Activated naive CD4-positive, alpha-beta T cell treated with anti-CD3 and anti-CD28 coated beads for 36 hours (primary cell): Measurements from ENCODE around the gene AKT3. TPM values are rescaled to one million over a fixed set of nuclear protein-coding genes. Genes with fewer than 3 reads are reported as not detected.

Experiments used
- CTCF ChIA-PET: fragments of 350-600 bp; sonication (Branson Sonifier 250); formaldehyde crosslinking; loops from one replicate; lab custom pipeline; 2021; ENCODE audit warnings: antibody characterized with exemption; lab: Charles Lee
- DNase-seq: peaks from one replicate; pipeline ENCODE4 v3.0.0-alpha.2; 2020
- H3K27ac Mint-ChIP-seq: one replicate; pipeline ENCODE4 v1.8.0; 2021; ENCODE audit warnings: mild to moderate bottlenecking, mixed read lengths
- H3K27me3 Mint-ChIP-seq: one replicate; pipeline ENCODE4 v1.8.0; 2021; ENCODE audit warnings: low read depth, mixed read lengths
- H3K36me3 Mint-ChIP-seq: one replicate; pipeline ENCODE4 v1.8.0; 2021; ENCODE audit warnings: low read depth, mixed read lengths
- H3K4me1 Mint-ChIP-seq: one replicate; pipeline ENCODE4 v1.8.0; 2021; ENCODE audit warnings: low read depth, mixed read lengths
- H3K4me3 Mint-ChIP-seq: one replicate; pipeline ENCODE4 v1.8.0; 2021; ENCODE audit warnings: mild to moderate bottlenecking, moderate library complexity, mixed read lengths
- H3K9me3 Mint-ChIP-seq: one replicate; pipeline ENCODE4 v1.8.0; 2021; ENCODE audit warnings: mixed read lengths
- intact Hi-C: fragments of 100-400 bp; cut with micrococcal nuclease; formaldehyde crosslinking; loops from one replicate; pipeline ENCODE4 v1.15.1; 2023
- total RNA-seq, 2 experiments: library from RNA; stranded (reverse); gene quantifications; one replicate each; pipeline ENCODE4 v1.2.3, GENCODE V29; 2021

AKT3 gene
- total RNA-seq, 2 experiments from 2014 or later: 19.1 to 21.5 TPM

DNA sequence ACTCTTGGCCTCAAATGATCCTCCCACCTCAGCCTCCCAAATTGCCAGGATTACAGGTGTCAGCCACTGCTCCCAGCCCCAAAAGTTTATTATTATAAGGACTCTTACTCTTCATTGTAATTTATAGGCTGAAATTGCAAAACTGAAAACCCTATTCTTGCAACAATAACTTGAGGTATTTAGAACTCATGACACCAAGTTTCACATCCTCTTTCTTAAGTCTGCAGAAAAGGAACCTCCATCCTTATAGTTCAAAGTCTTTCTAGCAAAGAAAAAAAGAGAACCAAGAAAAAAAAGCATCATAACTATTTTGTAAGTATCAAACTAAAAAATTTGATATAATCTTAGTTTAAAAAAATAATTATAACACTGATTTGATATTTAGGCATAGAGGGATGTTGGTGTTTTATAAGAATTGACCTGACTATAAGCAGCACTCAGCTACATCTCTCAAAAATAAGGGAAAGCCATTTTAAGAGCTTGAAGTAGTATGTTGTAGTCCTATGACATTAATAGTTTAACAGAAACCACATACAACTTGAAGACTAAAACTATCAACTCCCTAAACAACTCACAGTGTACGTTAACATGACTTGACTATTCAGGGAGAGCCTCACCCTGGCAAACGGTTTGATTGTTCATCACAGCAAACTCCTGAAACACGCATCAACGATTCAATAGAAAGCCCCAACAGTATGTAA is 122.4 kb downstream of the AKT3 start:
- CTCF ChIA-PET: no interaction called here
- Mint-ChIP-seq H3K36me3 (peaks cover 7% of the 10 kb centered on the region), H3K4me3 (no peak overlapping the region), H3K9me3 (no peaks in the 10 kb centered on the region), H3K27me3 (no peaks in the 10 kb centered on the region), H3K4me1 (peaks cover 30% of the 10 kb centered on the region), H3K27ac (no peak overlapping the region)
- intact Hi-C loops: no loop called here
- no peak for DNase-seq

DNA sequence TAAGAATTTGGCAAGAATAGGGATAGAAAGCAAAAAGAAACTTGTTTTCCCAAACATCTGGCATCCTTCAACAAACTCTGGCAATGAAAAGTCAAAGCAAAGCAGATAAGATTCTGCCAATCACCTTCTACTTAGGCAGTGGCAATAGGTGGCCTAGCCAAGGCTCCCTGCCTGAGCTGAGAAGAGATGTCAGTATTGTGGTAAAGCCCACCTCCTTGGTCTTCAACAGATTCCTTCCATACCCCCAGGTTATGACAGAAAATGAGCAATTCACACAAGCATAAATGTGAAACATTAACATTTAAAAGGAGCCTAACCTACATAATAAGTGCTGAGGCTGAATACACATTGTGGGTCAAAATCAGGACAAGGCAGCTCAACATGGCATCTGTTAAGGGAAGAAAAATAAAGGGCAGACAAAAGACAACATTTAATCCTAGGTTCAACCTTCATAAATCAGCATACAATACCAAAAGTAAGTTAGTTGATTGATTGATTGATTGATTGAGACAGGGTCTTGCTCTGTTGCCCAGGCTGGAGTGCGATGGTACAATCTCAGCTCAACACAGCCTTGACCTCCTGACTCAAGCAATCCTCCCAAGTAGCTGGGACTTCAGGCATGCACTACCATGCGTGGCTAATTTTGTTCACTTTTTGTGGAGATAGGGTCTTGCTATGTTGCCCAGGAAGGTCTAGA is 123.1 kb downstream of the AKT3 start:
- Mint-ChIP-seq H3K27ac (no peak overlapping the region), H3K36me3 (peaks cover 7% of the 10 kb centered on the region), H3K9me3 (no peaks in the 10 kb centered on the region), H3K4me3 (no peak overlapping the region), H3K4me1 (peaks cover 34% of the 10 kb centered on the region), H3K27me3 (no peaks in the 10 kb centered on the region)
- intact Hi-C loops: no loop called here
- CTCF ChIA-PET: no interaction called here
- no peak for DNase-seq

DNA sequence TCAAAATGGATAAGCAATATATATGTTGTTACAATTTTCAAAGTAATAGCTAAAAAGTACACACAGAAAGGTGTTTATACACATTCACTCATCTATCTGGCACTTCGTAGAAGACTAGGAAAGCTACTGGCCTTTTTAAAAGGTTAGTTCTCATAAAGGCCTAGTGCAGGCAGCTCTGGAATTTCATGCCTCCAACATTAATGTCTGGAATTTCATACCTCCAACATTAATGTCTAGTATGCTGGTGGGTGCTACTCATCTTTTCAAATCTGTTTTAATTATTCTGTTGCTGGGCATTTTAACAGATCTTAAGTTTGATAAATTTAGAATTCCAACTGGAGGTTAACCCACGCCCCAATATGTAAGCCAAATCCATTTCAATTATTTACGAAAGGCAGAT is 124.2 kb downstream of the AKT3 start:
- no peaks in the 10 kb centered on the region for H3K27me3 Mint-ChIP-seq
- intact Hi-C loops: no loop called here
- no peak overlapping the region for H3K4me3 Mint-ChIP-seq
- CTCF ChIA-PET: interaction anchor here (1.2 kb wide), 1 partner anchor 22 kb away, joined by 4 read pairs; no protein-coding TSS in a partner anchor
- H3K9me3 Mint-ChIP-seq: no peaks in the 10 kb centered on the region
- H3K36me3 Mint-ChIP-seq: peaks cover 7% of the 10 kb centered on the region
- no peak overlapping the region for H3K27ac Mint-ChIP-seq
- no peak for DNase-seq
- peaks cover 36% of the 10 kb centered on the region for H3K4me1 Mint-ChIP-seq

DNA sequence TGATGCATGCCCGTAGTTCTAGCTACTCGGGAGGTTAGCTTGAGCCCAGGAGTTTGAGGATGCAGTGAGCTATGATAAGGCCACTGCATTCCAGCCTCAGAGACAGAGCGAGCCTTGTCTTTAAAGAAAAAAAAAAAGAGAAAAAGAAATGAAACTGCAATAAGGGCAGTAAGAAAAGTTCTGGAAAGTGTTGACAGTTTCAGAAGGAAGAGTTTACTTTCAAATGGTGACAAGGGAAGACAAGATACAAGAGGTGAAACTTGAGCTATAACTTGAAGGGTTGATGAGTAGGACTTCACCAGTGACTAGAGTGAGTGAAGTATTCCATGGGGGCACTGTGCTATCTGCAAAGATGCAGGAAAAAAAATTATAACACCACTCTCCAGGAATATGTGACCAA is 125.0 kb downstream of the AKT3 start:
- CTCF ChIA-PET: interaction anchor here (0.6 to 1.2 kb wide), 4 partner anchors 23 to 570 kb away, joined by 3 to 6 read pairs (median 4); no protein-coding TSS in a partner anchor
- Mint-ChIP-seq H3K36me3 (peaks cover 4% of the 10 kb centered on the region), H3K4me1 (peaks cover 34% of the 10 kb centered on the region), H3K4me3 (no peak overlapping the region), H3K9me3 (no peaks in the 10 kb centered on the region), H3K27me3 (no peaks in the 10 kb centered on the region), H3K27ac (no peak overlapping the region)
- DNase-seq: no peak
- intact Hi-C loops: no loop called here

DNA sequence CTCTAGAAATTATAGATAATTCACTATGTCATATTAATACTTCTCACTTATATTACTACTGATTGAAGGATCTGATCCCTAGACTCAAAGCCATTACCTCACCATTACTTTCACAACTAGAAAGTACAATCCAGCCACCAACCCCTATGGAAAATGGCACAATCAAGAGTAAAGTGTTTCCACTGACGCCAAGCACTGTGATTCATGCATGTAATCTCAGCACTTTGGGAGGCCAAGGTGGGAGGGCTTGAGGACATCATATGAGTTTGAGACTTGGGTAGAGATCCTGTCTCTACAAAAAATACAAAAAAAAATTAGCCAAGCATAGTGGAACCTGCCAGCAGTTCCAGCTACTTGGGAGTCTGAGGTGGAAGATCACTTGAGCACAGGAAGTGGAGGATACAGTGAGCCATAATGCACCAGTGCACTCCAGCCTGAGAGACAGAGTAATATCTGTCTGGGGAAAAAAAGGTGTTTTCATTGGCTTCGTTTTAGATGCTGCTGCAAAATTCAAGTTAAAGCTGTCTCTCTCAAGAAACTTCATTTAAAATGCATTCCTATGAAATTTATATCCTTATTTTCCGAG is 126.5 kb downstream of the AKT3 start:
- DNase-seq: no peak
- Mint-ChIP-seq H3K4me3 (no peak overlapping the region), H3K36me3 (no peaks in the 10 kb centered on the region), H3K27me3 (no peaks in the 10 kb centered on the region), H3K9me3 (no peaks in the 10 kb centered on the region), H3K27ac (no peak overlapping the region), H3K4me1 (peaks cover 30% of the 10 kb centered on the region)
- CTCF ChIA-PET: interaction anchor here (0.6 kb wide), 1 partner anchor 233 kb away, joined by 3 read pairs; no protein-coding TSS in a partner anchor
- intact Hi-C loops: no loop called here

DNA sequence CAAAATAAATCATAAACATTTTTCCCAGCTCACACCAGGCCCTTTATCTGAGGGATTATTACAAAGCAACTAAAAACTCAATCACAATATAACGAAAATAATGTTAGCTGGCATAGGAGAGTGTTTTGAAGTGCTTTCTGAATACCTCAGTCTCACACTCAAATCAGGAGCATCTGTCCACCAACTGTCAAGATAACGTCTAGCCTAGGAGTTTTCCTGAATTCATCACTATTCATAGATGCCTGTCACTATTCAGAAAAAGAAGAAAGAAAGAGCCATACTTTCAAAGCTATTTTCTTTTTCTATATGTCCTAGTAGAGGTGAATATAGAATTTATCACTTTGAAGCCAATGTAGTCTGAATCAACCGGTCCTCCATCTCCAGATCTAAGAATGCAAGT is 127.0 kb downstream of the AKT3 start:
- no peaks in the 10 kb centered on the region for H3K36me3 Mint-ChIP-seq
- CTCF ChIA-PET: interaction anchor here (0.6 kb wide), 1 partner anchor 234 kb away, joined by 3 read pairs; no protein-coding TSS in a partner anchor
- H3K4me1 Mint-ChIP-seq: peaks cover 31% of the 10 kb centered on the region
- H3K4me3 Mint-ChIP-seq: no peak overlapping the region
- intact Hi-C loops: no loop called here
- DNase-seq: no peak
- H3K27me3 Mint-ChIP-seq: no peaks in the 10 kb centered on the region
- H3K27ac Mint-ChIP-seq: no peak overlapping the region
- H3K9me3 Mint-ChIP-seq: no peaks in the 10 kb centered on the region

DNA sequence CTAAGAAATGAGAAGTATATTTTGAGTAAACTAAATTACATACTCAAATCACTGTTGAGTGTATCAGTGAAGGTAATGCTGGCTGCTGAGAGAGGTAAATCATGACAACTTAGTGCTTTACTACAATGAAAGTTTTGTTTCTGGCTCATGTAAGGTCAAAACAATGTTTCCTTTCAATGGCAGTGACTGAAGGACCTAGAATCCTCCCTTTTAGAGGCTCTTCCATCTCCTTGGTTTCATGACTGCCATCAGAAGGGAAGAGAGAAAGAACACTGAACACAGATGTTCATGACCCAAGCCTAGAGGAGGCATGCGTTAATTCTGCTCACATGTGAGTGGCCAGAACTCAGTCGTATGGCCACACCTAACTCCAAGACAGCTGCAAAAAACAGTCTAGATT is 130.6 kb downstream of the AKT3 start:
- no peaks in the 10 kb centered on the region for H3K36me3 Mint-ChIP-seq
- no peak for DNase-seq
- intact Hi-C loops: no loop called here
- peaks cover 34% of the 10 kb centered on the region for H3K4me1 Mint-ChIP-seq
- no peak overlapping the region for H3K4me3 Mint-ChIP-seq
- CTCF ChIA-PET: no interaction called here
- H3K27me3 Mint-ChIP-seq: no peaks in the 10 kb centered on the region
- H3K9me3 Mint-ChIP-seq: no peaks in the 10 kb centered on the region
- no peak overlapping the region for H3K27ac Mint-ChIP-seq

DNA sequence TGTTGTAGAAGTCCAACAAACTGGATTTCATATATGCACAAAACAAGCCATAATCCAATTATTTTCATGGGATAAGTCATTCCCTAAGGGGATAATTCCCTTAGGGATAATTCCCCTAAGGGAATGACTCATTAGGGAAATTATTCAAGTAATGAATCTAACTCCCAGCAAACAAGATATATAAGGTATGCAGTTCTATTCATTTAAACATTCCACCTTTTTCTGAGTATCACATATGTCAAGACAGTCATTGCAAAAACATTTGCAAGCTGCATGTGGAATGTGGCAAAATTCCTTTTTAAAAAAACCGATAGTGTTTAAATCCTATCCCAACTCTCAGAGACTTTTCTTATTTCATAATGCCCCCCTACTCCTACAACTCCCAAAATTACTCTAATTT is 131.2 kb downstream of the AKT3 start:
- Mint-ChIP-seq H3K4me1 (peaks cover 32% of the 10 kb centered on the region), H3K27me3 (no peaks in the 10 kb centered on the region), H3K4me3 (no peak overlapping the region), H3K27ac (no peak overlapping the region), H3K9me3 (no peaks in the 10 kb centered on the region), H3K36me3 (no peaks in the 10 kb centered on the region)
- CTCF ChIA-PET: no interaction called here
- intact Hi-C loops: no loop called here
- no peak for DNase-seq

DNA sequence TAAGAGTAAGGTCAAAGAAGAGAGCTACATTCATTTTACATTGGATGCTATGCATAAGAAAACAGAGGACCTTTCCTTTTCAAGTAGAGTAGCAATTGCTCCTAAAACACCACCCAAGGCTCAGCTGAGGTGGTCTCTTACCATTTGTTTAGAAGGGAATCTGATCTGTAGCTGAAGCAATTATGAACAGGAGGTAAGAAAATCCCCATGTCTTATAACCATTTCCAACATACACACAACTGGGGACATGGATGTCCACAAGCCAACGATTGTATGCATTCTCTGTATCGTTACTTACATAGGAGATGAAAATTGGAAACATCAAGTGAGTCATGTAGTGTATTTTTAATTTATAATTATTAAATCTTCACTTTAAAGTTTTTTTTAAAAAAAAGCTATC is 132.0 kb downstream of the AKT3 start:
- no peak for DNase-seq
- Mint-ChIP-seq H3K27me3 (no peaks in the 10 kb centered on the region), H3K9me3 (no peaks in the 10 kb centered on the region), H3K4me3 (no peak overlapping the region), H3K27ac (no peak overlapping the region), H3K36me3 (no peaks in the 10 kb centered on the region), H3K4me1 (peaks cover 29% of the 10 kb centered on the region)
- CTCF ChIA-PET: interaction anchor here (0.6 kb wide), 1 partner anchor 1383 kb away, joined by 3 read pairs; no protein-coding TSS in a partner anchor
- intact Hi-C loops: no loop called here

DNA sequence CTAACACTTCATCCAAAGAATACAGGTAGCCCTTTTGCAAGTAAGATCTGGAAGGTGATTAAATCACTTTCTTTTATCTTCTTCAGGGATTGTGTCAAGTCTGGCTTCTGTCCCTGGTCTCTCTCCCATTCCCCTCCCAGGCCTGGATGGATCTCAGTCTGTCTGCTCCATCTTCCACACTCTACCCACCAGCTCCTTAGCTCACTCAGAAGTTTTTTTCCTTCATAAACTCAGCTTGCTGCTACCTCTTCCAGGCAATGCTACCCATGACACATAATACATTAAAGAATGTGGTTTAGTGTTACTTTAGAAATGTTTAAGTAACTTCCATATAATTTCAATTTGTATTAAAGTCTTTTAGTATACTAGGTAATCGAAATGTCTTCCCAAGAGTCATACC is 133.1 kb downstream of the AKT3 start:
- Mint-ChIP-seq H3K27me3 (no peaks in the 10 kb centered on the region), H3K4me3 (no peak overlapping the region), H3K4me1 (peaks cover 25% of the 10 kb centered on the region), H3K36me3 (no peaks in the 10 kb centered on the region), H3K27ac (no peak overlapping the region), H3K9me3 (no peaks in the 10 kb centered on the region)
- CTCF ChIA-PET: no interaction called here
- intact Hi-C loops: no loop called here
- no peak for DNase-seq

DNA sequence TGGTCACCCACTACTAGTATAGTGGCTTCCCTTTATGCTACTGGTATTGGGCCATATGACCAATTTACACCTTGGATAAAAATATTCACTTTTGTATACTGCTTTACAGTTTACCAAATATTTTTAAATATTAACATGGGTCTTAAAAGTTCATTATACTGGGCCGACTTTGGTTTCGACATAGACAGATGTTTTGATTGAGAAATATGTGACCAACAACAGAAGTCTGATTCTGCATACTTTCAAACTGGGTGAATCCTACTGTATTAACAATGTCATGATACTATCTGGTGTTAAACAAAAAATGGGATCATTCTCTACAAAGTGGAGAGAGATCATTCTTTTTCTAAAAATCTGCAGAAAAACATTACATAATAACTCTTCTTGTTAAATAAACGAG is 134.8 kb downstream of the AKT3 start:
- Mint-ChIP-seq H3K27me3 (no peaks in the 10 kb centered on the region), H3K4me1 (peaks cover 28% of the 10 kb centered on the region), H3K4me3 (no peak overlapping the region), H3K36me3 (no peaks in the 10 kb centered on the region), H3K27ac (no peak overlapping the region), H3K9me3 (no peaks in the 10 kb centered on the region)
- intact Hi-C loops: no loop called here
- no peak for DNase-seq
- CTCF ChIA-PET: interaction anchor here (0.6 kb wide), 1 partner anchor 873 kb away, joined by 3 read pairs; no protein-coding TSS in a partner anchor

DNA sequence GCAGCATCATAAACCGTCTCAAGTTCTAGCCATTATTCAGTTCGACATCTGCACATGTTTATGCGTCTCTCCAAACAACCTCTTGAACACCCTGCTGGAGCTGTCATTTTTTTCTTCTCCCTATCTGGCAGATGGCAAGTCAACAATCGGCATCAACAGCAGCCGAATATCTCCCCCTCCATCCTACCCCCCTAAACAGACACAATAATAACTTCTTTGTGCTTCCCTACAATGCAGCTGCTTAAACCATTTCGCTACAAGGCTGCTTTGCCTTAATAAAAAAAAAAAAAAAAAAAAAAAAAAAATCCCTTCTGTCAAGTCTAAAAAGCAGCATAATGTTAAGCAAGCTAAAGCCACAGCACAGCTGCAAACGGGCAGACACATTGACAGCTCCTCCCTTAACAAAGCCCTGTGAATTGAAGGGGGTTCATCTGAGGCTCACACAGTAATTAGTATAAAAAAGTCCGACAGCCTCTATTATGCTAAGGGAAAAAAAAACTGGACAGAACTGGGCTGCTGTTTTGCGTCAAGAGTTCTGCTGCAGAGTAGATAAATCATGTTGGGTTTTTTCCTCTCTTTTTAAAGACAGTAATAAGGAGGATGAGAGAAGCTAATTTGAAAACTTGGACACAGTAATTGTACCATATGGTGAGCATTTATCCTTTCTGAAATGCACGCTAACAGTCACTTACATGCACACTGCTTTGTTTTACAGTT is 136.4 kb downstream of the AKT3 start:
- intact Hi-C loops: loop anchor here (5.0 kb wide), 1 partner anchor 134 kb away; no protein-coding TSS in a partner anchor

More for the DNA sequence above, 136.4 kb downstream of the AKT3 start:
- peaks cover 25% of the 10 kb centered on the region for H3K4me1 Mint-ChIP-seq
- H3K27ac Mint-ChIP-seq: no peak overlapping the region
- no peaks in the 10 kb centered on the region for H3K36me3 Mint-ChIP-seq
- H3K27me3 Mint-ChIP-seq: no peaks in the 10 kb centered on the region
- no peaks in the 10 kb centered on the region for H3K9me3 Mint-ChIP-seq
- DNase-seq: no peak
- H3K4me3 Mint-ChIP-seq: no peak overlapping the region
- CTCF ChIA-PET: interaction anchor here (0.7 kb wide), 1 partner anchor 14 kb away, joined by 4 read pairs; no protein-coding TSS in a partner anchor
